Eye (tissue), 1 donor: ENCODE measurements around the gene NUBP1.
"Not testable (repeated sequence)": the region's sequence is repeated elsewhere in the genome, so short reads cannot be mapped to it uniquely, and the experiment has no call there.

Experiments used
- DNase-seq: peaks from one replicate; pipeline ENCODE4 v3.0.0-alpha.2; 2015

The NUBP1 gene

DNA sequence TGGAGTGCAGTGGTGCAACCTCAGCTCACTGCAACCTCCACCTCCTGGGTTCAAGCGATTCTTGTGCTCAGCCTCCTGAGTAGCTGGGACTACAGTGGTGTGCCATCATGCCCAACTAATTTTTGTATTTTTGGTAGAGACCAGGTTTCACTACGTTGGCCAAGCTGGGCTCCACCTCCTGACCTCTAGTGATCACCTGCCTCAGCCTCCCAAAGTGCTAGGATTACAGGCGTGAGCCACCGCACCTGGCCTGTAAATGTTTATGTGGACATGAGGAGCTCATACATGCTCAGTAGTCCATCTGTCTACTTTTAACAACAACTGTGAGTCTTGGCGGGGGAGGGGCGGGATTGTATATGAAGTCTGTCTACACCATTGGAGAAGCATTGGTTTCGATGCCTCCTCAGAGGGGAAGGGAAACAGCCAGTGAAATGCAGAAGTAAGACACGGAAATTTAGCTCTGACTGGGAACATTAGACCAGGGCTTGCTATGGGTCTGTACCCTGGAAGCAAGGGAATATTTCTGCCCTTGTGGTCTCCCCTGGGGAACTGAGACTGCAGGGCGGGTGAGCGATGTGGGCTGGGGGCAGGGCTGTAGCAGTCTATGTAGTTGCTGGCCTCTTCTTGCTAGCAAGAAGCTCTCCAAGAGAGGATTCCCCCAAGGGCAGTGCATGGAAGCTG is 9.3 kb downstream of the NUBP1 start:
- DNase-seq = no peak

DNA sequence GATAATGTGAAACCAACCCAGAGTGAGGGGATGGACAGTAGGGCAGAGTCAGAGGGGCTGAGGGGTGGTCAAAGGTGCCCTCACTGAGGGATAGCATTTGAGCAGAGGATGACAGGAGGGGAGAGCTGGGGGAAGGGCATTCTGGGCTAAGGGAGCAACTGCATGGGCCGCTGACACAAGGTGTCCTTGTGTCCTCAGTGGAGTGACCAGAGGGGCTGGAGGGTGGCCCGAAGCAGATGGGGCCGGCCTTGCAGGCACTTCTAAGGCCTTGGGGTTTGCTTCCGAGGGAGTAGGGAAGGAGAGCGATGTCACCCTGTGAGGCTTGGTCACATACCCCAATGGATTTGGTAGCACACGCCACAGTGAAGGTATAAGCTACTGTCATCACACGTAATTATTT is 10.0 kb downstream of the NUBP1 start:
- DNase-seq = no peak

DNA sequence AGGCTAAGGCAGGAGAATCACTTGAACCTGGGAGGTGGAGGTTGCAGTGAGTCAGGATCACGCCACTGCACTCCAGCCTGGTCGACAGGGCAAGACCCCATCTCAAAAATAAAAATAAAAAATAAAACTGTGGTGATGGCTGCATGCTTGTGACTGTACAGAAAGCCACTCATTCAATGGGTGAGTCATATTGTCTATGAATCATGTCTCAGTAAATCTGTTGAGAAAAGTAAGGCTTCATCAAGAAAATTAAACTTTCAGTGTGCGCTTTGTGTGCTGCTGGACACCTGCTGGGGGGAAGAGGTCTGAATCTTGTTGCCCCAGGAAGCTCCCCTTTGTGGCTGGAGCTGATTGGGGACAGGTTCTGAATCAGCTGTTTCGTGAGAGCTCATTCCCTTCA is 11.3 kb downstream of the NUBP1 start:
- DNase-seq = no peak

DNA sequence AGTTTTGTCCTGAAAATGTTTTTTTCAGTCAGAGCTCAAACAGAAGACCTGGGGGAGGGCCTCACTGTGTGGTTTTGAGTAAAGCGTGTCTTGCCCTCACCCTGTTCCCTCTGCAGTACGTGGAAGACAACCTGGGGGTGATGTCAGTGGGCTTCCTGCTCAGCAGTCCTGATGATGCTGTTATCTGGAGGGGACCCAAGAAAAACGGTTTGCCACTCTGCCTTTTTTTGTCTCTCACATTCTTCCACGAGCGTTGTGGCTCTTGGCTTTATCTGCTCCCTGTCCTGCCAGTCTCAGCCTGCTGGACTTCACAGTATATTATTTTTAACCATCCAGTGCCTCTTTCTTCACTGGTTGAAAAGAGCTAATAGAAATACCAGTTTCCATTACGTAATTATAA is 12.9 kb downstream of the NUBP1 start:
- no peak for DNase-seq

GRCh38 chr16:10760858-10761257 is 17.2 kb downstream of the NUBP1 start:
- no peak for DNase-seq

GRCh38 chr16:10761373-10761772 is 17.7 kb downstream of the NUBP1 start:
- DNase-seq = no peak

DNA sequence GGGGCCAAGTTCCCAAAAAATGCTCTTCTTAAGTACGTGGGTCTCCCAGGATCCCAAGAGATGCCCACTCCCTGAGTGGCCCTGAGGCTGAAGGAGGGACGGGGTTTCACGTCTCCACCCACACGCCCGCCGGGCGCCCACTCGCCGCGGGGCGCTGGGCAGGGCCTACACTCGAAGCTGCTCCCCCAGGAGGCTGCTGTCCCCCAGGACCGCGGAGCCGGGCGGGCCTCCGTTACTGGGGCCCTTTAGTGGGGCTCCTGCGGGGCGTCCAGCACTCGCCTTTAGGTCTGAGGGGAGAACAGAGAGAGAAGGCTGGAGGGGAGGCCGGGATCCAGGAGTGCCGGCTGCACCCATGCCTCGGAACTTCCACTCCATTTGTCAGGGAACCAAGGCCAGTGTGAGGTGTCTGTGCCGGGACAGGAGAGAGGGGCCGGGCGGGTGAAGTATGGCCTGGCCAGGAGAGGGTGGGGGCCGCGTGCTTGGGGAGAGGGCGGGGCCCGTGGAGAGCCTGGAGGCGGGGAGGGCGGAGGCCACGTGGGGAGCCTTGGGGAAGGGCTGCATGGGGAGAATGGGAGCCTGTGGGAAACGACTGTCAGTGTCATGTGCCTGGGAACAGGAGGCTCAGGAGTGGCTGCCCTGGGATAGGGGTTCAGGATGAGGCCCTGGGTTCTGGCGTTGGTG is 18.8 kb downstream of the NUBP1 start:
- no peak for DNase-seq

- no peak for DNase-seq
These were observed 19.8 kb downstream of the NUBP1 start for GRCh38 chr16:10763456-10763855.

DNA sequence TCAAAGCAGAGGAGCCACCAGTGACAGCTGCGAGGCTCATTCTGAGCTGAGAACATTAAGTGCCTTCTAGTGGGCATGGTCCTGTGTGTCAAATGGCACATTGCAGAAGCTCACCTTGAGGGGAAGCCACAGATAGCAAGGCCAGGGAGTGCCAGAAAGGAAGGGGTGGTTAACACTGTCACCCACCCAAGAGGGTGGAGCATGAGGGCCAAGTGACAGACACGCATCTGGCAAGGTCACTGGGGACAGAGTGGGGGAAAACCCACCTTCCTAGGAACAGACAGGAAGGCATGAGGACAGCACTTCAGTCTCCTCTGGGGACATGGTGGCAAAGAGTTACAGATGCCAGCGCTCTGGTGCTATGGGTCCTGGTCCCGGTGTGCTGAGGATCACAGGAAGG is 22.1 kb downstream of the NUBP1 start:
- DNase-seq = no peak

GRCh38 chr16:10767127-10767526 is 23.5 kb downstream of the NUBP1 start:
- no peak for DNase-seq

- DNase-seq = no peak
These were observed 25.7 kb downstream of the NUBP1 start for GRCh38 chr16:10769381-10769780.

GRCh38 chr16:10770907-10771306 is 27.3 kb downstream of the NUBP1 start:
- no peak for DNase-seq

DNA sequence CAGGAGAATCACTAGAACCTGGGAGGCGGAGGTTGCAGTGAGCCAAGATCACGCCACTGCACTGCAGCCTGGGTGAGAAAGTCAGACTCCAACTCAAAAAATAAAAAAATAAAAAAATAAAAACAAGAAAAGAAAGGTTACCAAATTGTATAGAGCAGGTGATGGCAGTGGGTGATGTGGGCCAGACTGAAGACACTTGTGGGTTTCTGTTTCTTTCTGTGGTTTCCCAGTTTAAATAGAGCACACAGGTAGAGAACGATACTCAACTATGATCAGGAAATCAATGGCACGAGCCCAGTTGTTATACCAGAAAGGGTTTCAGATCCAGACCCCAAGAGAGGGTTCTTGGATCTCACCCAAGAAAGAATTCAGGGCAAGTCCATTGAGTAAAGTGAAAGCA is 32.6 kb downstream of the NUBP1 start:
- no peak for DNase-seq

DNA sequence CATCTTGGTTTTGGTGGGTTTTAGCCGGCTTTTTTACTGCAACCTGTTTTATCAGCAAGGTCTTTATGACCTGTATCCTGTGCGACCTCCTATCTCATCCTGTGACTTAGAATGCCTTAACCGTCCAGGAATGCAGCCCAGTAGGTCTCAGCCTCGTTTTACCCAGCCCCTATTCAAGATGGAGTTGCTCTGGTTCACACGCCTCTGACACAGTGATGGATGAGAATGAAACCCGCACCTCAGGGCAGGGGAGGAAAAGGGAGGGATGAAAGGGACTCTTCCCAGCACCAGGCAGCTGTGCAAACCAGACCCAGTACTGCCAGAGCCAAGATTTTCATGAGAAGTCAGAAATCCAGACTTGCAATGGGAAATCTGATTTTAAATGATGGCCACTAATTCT is 33.3 kb downstream of the NUBP1 start:
- DNase-seq = not testable (repeated sequence)

DNA sequence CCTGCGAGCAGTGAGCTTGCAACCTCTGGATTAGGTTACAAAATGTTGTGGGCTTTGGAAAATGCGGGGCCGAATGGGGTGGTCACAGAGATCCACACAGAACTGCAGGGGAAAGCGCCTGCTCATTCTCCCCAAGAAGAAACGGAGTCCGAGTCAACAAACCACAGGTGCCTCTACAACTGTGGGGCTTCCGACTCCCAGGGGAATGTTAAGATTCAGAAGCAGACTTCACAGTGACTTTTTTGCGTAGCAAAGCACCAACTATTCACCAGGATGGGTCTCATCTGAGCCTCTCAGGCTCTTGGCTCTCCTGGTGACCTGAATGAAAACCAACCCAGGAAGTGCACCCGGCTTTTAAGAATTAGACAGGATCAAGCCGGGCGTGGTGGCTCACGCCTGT is 33.7 kb downstream of the NUBP1 start:
- no peak for DNase-seq

DNA sequence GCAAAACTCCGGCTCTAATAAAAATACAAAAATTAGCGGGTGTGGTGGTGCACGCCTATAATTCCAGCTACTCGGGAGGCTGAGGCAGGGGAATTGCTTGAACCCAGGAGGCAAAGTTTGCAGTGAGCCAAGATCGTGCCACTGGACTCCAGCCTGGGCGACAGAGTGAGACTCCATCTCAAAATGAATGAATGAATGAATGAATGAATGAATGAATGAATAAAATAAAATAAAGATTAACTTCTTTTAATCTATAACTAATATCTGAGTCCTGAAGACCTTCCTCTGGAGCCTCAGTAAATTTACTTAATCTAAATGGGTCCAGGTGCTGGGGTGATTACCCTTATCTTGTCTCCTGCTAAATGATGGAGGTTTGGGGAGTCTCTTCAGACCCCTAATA is 36.3 kb downstream of the NUBP1 start:
- DNase-seq = not testable (repeated sequence)

DNA sequence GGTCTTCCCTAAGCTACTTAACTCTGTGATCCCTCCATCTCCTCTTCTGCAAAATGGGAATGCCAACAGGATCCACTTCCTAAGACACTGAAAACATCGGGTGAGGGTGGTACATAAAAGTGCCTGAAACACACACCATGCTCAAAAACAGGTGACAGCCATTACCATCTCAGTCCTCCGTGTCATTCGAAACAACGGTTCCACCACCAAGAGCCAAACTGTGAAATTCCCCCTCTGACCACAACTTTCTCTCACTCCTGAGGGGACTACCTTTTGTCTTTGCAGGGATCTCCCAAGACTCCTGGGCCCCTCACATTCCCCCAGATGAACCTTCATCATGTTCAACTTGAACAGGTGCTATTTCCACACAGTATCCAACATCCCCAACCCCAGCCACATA is 37.0 kb downstream of the NUBP1 start:
- DNase-seq = no peak

DNA sequence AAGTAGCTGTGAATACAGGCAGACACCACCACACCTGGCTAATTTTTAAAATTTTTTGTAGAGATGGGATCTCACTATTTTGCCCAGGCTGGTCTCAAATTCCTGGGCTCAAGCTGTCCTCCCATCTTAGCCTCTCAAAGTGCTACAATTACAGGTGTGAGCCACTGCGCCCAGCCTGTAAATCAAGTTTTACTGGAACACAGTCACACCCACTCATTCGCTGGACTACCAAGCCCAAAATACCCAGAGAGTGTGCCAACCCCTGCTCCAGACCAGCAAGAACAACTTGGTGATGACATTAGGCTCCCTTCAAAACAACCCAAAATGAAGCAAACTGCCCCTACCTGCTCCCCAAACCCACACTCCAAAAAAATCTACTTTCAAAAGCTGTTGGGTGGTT is 39.0 kb downstream of the NUBP1 start:
- DNase-seq = no peak

GRCh38 chr16:10787304-10787703 is 43.7 kb downstream of the NUBP1 start:
- peak; percentile 87 for DNase-seq

DNA sequence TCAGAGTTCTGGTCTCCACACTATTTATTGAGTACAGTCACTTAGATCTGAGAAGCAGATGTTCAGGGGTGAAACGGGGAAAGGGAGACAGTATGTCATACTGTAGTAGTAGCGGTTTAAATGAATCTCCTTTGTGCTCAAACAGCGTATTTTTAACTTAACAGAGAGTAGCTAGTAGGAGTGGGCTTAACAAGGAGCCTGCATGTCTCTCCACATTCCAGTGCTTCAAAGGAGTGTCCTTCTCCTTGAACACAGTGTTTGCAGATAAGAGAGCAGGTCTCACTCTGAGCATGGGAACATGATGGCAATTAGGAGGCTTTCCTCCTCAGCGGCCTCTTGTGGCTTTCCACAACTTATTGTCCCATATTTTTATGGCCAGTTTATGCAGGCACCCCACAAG is 45.0 kb downstream of the NUBP1 start:
- not testable (repeated sequence) for DNase-seq

DNA sequence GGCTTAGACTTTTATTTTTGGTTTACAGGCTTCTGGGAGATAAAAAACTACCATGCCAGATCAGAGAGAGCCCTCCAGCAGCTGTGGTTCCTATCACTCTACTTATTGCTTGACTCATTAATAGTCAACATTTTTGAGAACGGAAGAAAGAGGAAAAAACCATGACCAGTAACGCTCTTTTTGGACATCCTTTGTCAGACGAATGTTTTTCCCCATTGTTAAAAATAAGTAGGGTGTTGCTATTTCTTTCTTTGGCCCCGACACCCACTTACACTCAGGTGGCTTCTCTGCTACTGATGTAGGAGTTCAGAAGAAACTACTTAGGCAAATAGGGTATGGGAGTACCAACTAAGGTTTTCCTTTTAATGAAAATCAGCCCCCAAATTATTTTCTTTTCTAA is 47.4 kb downstream of the NUBP1 start:
- no peak for DNase-seq

GRCh38 chr16:10799736-10800135 is 56.1 kb downstream of the NUBP1 start:
- DNase-seq = no peak

DNA sequence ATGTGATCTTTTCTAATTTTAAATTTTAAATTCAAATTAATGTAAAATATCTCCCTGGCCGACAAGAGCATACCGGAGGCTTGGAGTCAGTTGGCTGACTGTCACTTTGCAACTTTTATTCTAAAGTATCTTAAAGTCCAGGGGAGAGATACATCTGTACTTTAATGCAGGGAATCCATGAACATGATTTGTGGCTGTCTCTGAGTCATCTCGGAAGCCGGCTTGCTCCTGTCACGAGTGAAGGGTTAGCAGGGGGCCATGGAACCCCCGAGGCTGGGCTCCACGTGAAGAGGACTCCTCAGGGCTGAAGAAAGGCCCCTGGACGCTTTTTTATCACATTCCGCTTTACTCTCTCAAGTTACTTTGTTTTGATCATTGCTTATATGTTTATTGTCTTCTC is 61.7 kb downstream of the NUBP1 start:
- no peak for DNase-seq

GRCh38 chr16:10806698-10807097 is 63.1 kb downstream of the NUBP1 start:
- no peak for DNase-seq

DNA sequence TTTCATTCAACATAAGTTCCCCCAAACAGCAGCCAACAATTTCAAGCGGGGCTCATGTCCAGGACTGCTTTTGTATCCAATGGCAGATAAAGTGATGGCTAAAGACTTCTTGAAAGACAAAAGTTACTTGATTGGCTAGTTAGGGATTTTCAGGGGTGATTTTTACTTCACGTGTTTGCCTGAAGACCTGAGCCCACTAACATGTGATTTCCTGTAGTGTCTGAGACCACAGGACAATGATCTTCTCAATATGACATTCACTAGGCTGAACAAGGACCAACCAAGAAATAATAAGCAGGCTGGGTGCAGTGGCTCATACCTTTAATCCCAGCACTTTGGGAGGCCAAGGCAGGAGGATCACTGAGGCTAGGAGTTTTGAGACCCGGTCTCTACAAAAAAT is 64.6 kb downstream of the NUBP1 start:
- no peak for DNase-seq
